ENCODE data around the gene IL15RA. TPM values are rescaled to one million over a fixed set of nuclear protein-coding genes. Genes with fewer than 3 reads are reported as not detected.

Gene IL15RA
- total RNA-seq, 4 donors from 2014 or later, result 14.4 to 62.2 (median 23.8) TPM

- no peak for TF ChIP-seq CTCF (IDR thresholded peaks at IDR 0.05; ENCODE audit: low read depth)
These were observed 36.5 kb downstream of the IL15RA start for GRCh38 chr10:5940807-5941218.

DNA sequence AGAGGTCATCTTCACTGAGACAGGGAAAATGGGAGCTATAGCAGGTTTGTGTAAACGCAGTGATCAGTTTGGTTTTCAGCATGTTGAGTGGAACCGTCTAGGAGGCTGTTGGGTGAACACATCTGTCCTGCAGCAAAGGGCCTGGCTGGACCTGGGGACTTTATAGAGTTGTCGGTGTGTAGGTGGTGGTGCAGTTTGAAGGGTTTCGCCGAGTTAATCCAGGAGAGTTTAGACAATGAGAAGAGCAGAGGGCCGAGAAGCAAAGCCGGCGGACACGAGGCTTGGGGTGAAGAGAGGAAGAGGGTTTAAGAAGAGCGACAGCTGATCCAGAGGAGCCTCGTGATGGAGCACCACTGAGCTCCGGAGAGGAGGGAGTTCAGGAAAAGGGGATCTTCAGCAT lies 39.1 kb downstream of the IL15RA start:
- TF ChIP-seq CTCF (IDR thresholded peaks at IDR 0.05; ENCODE audit: low read depth), result no peak

DNA sequence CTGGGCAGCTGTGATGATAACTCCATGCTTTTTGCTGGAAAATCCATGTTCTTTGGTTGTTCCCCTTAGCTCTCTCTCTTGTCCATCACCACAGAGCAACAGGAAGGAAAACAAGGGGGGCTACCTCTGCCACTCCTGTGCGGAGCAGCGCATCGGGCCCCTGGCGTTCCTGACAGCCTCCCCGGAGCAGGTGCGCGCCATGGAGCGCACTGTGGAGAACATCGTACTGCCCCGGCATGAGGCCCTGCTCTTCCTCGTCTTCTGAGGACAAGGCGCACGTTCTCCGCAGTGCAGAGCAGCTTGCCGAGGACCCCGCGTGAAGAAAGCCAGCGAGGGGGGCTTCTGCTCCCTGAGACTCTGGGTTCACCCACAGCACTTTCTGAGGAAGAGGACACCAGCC lies 40.3 kb downstream of the IL15RA start:
- no peak for TF ChIP-seq CTCF (IDR thresholded peaks at IDR 0.05; ENCODE audit: low read depth)

DNA sequence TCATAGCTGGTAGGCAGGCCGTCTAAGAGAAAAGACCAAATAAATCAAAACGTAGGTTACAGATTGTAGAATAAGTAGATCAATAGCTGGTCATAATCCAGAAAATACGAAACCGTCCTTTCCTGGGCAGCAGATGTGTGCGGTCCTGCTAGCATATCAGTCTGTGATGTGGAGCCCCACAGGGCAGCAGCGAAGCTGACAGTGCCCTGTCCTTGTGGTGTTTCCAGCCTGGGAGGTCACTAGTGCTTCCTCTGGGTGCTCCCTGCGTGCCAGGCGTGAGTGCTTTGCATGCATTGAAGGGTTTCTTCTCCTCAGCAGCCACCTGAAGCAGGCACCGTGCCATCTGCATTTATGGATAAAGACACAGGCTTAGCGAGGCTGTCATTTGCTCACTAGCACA lies 41.7 kb downstream of the IL15RA start:
- TF ChIP-seq CTCF (IDR thresholded peaks at IDR 0.05; ENCODE audit: low read depth), result no peak

GRCh38 chr10:5933909-5934546 lies 43.3 kb downstream of the IL15RA start:
- TF ChIP-seq CTCF (IDR thresholded peaks at IDR 0.05; ENCODE audit: low read depth), result no peak

- no peak for TF ChIP-seq CTCF (IDR thresholded peaks at IDR 0.05; ENCODE audit: low read depth)
These were observed 45.0 kb downstream of the IL15RA start for GRCh38 chr10:5932345-5932744.

DNA sequence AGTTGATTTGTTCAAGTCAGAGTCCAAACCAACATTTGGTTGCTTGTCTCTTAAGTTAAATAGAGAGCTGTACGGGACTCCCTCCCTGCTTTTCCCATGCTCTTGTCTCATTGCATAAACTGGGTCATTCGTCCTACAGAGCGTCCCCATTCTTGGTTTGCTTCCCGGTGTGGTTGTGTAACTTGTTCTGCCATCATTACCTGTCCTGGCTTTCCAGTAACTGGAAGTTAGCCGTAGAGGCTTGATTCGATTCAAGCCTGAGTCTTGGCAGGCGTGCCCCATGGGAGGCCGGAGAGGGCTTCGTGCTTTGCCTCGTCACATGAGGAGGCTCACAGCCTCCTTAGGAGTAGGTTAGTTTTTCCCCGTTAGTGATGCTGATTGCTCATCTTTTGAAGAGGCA lies 47.1 kb downstream of the IL15RA start:
- no peak for TF ChIP-seq CTCF (IDR thresholded peaks at IDR 0.05; ENCODE audit: low read depth)

Data from subcutaneous adipose tissue (tissue), 4 donors.